SW 1271 (cell line): Measurements from ENCODE around the gene TSPEAR.

Experiments
- DNase-seq, 2 experiments: peaks; one replicate each; lab custom pipeline; 2025; lab: John Stamatoyannopoulos, UW

TSPEAR gene

GRCh38 chr21:44483288-44484237 is 227.8 kb downstream of the TSPEAR start:
- DNase-seq: no peak

GRCh38 chr21:44482581-44483287 is 228.6 kb downstream of the TSPEAR start:
- DNase-seq: no peak

GRCh38 chr21:44480200-44481053 is 230.9 kb downstream of the TSPEAR start:
- no peak for DNase-seq

- peak in 1 of 2 experiments; percentile 20 for DNase-seq
Observed at GRCh38 chr21:44479556-44480199, 231.7 kb downstream of the TSPEAR start.

- DNase-seq: no peak
Observed at GRCh38 chr21:44478801-44479167, 232.6 kb downstream of the TSPEAR start.

GRCh38 chr21:44478124-44478800 is 233.1 kb downstream of the TSPEAR start:
- no peak for DNase-seq

GRCh38 chr21:44477712-44478111 is 233.7 kb downstream of the TSPEAR start:
- DNase-seq: no peak

GRCh38 chr21:44477131-44477530 is 234.2 kb downstream of the TSPEAR start:
- DNase-seq: no peak

GRCh38 chr21:44475266-44475845 is 236.0 kb downstream of the TSPEAR start:
- DNase-seq: no peak

GRCh38 chr21:44473915-44474555 is 237.3 kb downstream of the TSPEAR start:
- DNase-seq: no peak

- DNase-seq: no peak
Observed at GRCh38 chr21:44471996-44472395, 239.4 kb downstream of the TSPEAR start.

GRCh38 chr21:44471341-44471740 is 240.0 kb downstream of the TSPEAR start:
- no peak for DNase-seq

- no peak for DNase-seq
Observed at GRCh38 chr21:44467859-44468195, 243.5 kb downstream of the TSPEAR start.

GRCh38 chr21:44466996-44467858 is 244.1 kb downstream of the TSPEAR start:
- DNase-seq: no peak

- no peak for DNase-seq
Observed at GRCh38 chr21:44466351-44466954, 244.9 kb downstream of the TSPEAR start.

- no peak for DNase-seq
Observed at GRCh38 chr21:44464351-44464750, 247.0 kb downstream of the TSPEAR start.

- DNase-seq: no peak
Observed at GRCh38 chr21:44463724-44464123, 247.6 kb downstream of the TSPEAR start.

- DNase-seq: no peak
Observed at GRCh38 chr21:44462834-44463200, 248.6 kb downstream of the TSPEAR start.
